ENCODE results near the gene CRISPLD2.

CRISPLD2 gene, protein sequence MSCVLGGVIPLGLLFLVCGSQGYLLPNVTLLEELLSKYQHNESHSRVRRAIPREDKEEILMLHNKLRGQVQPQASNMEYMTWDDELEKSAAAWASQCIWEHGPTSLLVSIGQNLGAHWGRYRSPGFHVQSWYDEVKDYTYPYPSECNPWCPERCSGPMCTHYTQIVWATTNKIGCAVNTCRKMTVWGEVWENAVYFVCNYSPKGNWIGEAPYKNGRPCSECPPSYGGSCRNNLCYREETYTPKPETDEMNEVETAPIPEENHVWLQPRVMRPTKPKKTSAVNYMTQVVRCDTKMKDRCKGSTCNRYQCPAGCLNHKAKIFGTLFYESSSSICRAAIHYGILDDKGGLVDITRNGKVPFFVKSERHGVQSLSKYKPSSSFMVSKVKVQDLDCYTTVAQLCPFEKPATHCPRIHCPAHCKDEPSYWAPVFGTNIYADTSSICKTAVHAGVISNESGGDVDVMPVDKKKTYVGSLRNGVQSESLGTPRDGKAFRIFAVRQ

DNA sequence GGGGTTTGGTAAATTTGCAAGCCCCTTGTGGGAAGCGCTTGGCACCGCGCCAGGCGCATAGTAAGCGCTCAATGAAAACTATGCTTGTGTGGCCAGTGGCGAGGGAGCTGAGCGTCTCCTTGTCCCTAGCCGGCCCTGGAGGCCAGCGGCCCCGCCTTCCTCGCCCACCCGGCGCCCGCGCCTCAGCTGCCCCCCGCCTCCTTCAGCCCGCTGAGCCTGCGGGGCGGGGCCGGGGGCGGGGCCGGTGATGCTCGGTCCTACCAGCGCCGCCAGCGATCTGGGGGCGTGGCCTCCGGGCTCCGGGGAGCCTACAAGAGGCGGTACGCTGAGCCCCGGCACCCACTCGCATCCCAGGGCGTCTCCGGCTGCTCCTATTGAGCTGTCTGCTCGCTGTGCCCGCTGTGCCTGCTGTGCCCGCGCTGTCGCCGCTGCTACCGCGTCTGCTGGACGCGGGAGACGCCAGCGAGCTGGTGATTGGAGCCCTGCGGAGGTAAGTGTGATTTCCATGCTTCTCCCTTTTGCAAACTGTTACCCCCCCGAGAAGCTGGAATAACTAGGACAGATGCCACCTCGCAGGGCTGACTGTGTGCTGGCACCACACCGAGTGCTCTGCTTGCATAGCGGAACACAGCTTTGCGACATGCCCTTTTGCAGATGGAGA, at the start of gene CRISPLD2:
Gene CRISPLD2, plus strand, starts transcription at position 342 of the 661 bp plus-strand sequence. CDS start 18,511 bp downstream, outside the sequence.
- DNase-seq (ENCODE audit: low spot score), result peak; percentile 90

DNA sequence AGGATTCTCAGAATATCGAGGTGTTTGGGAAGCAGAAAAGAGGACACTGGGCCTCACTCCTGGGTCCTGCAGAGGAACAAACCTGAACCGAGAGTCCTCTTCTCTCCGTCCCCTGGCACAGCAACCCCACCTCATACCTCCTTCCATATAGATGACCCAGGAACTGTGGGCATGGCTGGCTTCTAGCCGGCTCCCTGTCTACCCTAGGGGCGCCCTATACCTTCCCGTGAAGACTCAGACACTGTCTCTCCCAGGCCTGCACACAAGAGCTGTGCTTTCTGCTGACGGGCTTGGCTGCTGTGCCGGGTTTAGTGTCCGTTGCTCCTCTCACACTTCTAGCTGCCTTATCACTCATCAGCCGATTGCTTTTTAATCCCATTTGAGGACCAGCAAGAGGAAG, 46.5 kb upstream of the CRISPLD2 start:
- DNase-seq (ENCODE audit: low spot score), result no peak

GRCh38 chr16:84774810-84775209, 45.0 kb upstream of the CRISPLD2 start:
- DNase-seq (ENCODE audit: low spot score), result no peak

DNA sequence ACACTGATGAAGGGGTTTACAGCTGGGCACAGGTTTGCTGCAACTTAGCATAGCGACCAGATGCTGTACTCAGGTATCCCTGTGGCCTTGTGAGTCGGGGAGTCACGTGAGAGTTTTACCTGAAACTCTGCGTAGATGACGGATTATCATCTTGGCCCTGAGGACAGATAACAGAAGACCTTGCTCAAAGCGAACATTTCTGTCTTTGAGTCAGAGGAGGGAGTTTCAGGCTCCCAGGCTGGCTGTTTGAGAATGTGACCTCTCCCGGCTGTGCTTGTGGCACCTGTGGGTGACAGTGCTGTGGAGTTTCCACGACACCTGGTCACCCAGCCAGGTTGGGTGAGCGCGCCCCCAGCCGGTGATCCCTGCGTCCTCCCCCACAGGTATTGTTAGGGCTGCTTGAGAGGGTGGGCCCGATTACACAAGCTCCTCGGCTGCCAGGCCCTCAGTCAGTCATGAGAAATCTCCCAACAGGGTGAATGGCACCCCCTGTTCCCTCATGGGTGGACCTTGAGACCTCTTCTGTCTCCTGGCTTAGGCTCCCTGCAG, 44.4 kb upstream of the CRISPLD2 start:
- DNase-seq (ENCODE audit: low spot score), result no peak

- DNase-seq (ENCODE audit: low spot score), result no peak
Observed at GRCh38 chr16:84777435-84777834, 42.4 kb upstream of the CRISPLD2 start.

DNA sequence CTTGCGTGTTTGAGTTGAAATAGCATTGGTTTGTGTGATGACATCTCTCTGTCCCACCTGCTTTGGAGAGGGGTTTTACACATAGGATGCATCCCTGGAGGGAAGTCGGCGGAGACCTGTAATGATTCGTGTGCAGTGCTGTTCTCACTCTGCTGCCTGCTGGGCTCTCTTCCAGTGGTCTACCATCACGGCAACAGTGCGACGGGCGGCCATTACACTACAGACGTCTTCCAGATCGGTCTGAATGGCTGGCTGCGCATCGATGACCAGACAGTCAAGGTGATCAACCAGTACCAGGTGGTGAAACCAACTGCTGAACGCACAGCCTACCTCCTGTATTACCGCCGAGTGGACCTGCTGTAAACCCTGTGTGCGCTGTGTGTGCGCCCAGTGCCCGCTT, 41.1 kb upstream of the CRISPLD2 start:
- DNase-seq (ENCODE audit: low spot score), result no peak

DNA sequence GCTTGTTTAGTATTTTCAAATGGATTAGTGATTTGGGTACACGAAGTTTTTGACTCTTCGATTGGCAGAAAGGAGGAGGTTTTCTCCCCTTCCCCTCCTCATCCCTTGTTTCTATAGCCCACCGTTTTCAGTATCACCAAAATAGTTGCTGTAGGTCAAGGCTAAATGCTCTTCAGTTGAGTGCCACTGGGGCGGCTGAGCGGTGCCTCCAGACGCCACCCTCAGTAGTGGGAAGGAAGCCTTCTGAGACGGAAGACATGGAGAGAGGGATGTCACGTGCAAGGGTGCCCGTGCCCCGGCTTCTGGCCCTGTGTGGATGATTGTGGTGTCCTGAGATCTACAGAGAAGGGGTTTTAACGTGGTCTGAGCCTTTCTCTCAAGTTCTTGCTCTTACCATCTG, 39.7 kb upstream of the CRISPLD2 start:
- DNase-seq (ENCODE audit: low spot score), result no peak

DNA sequence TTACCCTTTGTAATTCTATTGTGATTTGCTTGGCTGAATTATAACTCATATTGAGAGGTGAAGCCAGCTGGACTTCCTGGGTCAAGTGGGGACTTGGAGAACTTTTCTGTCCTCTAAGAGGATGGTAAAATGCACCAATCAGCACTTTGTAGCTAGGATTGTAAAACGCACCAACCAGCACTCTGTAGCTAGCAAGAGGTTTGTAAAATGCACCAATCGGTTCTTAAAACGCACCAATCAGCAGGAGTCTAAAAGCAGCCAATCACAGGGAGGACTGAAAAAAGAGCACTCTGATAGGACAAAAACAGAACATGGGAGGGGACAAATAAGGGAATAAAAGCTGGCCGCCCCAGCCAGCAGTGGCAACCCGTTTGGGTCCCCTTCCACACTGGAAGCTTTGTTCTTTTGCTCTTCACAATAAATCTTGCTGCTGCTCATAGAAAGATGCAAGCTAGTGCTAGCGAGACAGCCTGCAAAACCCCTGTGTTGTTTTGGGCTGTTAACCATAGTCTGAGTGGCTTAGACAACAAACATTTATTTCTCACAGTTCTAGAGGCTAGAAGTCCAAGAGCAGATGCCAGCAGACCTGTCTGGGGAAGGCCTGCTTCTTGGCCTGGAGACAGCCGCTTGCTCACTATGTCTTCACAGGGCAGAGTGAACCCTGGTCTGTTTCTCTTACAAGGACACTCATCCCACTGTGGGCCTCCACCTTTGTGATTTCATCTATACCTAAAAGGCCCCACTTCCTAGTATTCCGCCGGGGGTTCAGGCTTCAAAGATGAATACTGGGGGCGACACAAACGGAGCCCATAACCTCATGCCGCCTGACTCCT, 39.0 kb upstream of the CRISPLD2 start:
- DNase-seq (ENCODE audit: low spot score), result no peak

GRCh38 chr16:84782846-84783245, 36.9 kb upstream of the CRISPLD2 start:
- no peak for DNase-seq (ENCODE audit: low spot score)

GRCh38 chr16:84785843-84786581, 33.8 kb upstream of the CRISPLD2 start:
- DNase-seq (ENCODE audit: low spot score), result no peak

DNA sequence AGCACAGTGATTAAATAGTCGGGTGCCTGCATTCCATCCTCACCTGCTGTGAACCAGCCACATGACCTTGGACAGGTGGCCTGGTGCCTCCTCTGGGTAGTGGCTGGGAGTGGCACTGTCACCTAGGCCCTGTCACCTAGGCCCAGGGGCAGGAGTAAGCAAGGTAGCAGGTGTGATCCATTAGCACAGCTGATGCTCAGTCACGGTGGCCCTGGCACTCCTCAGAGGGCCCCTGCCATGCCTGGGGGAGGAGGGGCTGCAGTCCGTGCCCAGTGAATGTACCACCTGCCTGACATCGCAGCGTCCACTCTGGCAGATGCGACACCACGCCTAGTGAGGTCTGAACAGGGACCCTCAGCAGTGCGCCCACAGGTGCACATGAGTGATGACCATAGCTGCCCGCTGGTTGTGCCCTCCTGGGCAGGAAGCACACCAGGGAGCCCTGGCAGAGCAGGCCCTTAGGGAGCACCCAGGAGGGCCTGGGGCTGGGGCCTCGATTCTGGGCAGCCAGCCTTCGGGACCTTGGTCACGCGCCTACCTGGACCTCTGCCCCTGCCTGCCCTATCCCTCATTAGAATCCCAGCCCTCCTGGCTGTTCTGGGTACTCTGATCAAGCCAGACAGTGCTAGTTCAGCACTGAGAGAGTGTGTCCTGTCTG, 33.1 kb upstream of the CRISPLD2 start:
- DNase-seq (ENCODE audit: low spot score), result no peak

DNA sequence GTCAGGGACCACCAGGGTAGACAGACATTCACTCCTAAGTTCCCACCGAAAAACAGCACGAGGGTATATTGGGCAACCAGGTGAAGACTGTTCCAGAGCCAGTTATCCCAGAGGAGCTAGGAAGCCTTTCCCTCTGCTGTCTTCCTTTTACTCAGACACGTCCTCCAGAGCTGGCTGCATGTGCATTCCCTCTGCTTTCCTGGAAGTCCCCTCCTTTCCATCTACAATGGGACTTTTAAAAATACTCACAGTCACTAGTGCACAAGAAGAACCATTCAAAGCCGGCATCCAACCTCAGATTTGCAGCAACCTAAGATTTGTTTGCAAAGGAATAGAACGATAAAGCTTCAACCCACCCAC, 32.5 kb upstream of the CRISPLD2 start:
- no peak for DNase-seq (ENCODE audit: low spot score)

GRCh38 chr16:84788920-84789391, 30.8 kb upstream of the CRISPLD2 start:
- DNase-seq (ENCODE audit: low spot score), result no peak

GRCh38 chr16:84789431-84789830, 30.4 kb upstream of the CRISPLD2 start:
- DNase-seq (ENCODE audit: low spot score), result no peak

DNA sequence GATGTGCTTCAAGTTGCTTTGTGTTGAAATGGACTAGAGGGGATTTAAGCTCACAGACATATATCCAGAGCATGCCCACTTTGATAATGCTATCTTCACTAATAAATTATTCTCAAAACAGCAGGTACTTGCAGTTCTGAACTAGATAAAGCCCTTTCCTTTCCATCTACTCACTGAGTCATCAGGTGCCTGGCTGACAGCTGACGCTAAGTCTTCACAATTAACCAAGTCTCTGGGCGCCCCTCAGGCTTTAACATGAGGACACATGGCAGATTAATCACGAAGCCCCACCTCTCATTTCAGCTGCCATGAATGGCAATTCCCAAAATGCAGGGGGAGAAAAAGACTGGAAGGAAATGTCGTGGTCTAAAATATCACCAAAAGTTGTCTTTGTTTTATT, 29.5 kb upstream of the CRISPLD2 start:
- no peak for DNase-seq (ENCODE audit: low spot score)

DNA sequence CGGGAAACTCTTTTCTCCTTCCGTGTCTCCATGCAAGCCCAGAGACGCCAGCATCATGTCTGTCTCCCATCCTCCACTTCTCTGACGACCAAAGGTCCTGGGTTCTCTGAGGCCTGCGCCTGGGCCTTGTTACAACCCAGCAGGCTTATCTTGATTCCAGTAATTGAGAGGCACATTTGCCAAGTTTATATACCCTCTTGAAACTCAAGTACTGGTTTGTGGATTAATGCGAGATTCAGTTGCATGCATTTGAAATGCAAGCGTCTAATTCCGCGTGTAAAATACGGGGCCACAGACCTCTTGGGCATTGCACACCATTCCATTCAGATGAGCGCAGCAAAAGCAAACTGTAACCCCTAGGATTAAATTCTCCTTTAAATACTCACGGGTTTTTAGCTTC, 28.7 kb upstream of the CRISPLD2 start:
- DNase-seq (ENCODE audit: low spot score), result no peak

DNA sequence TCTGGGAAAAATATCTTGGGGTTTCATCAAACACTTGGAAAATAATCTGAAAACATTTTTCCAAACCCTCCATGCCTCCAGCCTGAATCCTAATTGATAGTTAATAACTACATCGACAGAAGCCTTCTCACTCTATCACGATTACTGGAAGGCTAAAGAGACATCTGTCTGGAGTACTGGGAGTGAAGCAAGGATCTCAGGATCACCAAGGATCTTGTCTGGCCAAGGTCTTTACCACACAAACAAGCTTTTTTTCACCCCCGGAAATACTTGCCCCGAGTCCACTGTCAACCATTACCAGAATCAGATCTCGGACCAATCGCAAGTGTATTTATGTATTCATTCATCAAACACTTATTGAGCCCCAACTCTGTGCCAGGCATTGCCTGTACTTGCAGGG, 28.3 kb upstream of the CRISPLD2 start:
- DNase-seq (ENCODE audit: low spot score), result no peak

GRCh38 chr16:84794186-84794585, 25.6 kb upstream of the CRISPLD2 start:
- DNase-seq (ENCODE audit: low spot score), result no peak

DNA sequence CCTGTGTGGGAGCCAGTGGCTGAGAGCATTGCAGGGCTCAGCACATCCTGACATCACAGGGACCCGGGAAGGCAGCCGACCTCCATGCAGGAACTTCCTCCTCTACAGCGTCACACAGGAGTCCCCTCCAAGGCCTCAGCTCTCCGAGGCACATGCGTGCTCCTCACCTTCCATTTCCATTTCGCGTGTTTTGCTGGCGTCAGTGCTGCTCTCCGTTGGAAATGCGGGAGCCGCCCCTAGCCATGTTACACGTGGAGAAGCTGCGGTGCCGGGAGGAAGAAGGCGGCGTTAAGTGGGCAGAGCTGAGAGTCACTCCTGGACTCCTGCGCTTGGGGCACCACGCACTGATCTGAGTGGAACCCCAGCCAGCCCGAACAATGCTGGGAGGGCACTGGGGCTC, 25.2 kb upstream of the CRISPLD2 start:
- DNase-seq (ENCODE audit: low spot score), result no peak

GRCh38 chr16:84795329-84796053, 24.3 kb upstream of the CRISPLD2 start:
- DNase-seq (ENCODE audit: low spot score), result no peak

Measured in CD4-positive, alpha-beta T cell treated with Interleukin-6 at 100 ng/mL for 8 hours (primary cell).